Endothelial cell (in vitro differentiated cells): ENCODE measurements around the gene CRISPLD2. TPM values are rescaled to one million over a fixed set of nuclear protein-coding genes. Genes with fewer than 3 reads are reported as not detected.

Experiments
- DNase-seq: peaks from one replicate; pipeline ENCODE4 v3.0.0; 2021; ENCODE audit warnings: low spot score
- H3K27ac Mint-ChIP-seq: one replicate; pipeline ENCODE4 v1.8.0; 2021; ENCODE audit warnings: mixed read lengths, inconsistent platforms; ENCODE audit not compliant: unreplicated experiment
- H3K27me3 Mint-ChIP-seq: one replicate; pipeline ENCODE4 v1.8.0; 2021; ENCODE audit warnings: mild to moderate bottlenecking, moderate library complexity, mixed read lengths, inconsistent platforms; ENCODE audit not compliant: unreplicated experiment
- H3K36me3 Mint-ChIP-seq: one replicate; pipeline ENCODE4 v1.8.0; 2021; ENCODE audit warnings: mild to moderate bottlenecking, low read depth, mixed read lengths, inconsistent platforms; ENCODE audit not compliant: unreplicated experiment
- H3K4me1 Mint-ChIP-seq: one replicate; pipeline ENCODE4 v1.8.0; 2021; ENCODE audit warnings: mild to moderate bottlenecking, mixed read lengths, inconsistent platforms; ENCODE audit not compliant: unreplicated experiment
- H3K4me3 Mint-ChIP-seq: one replicate; pipeline ENCODE4 v1.8.0; 2021; ENCODE audit warnings: mild to moderate bottlenecking, mixed read lengths, inconsistent platforms; ENCODE audit not compliant: unreplicated experiment
- H3K9me3 Mint-ChIP-seq: one replicate; pipeline ENCODE4 v1.8.0; 2021; ENCODE audit warnings: mixed read lengths, inconsistent platforms; ENCODE audit not compliant: unreplicated experiment
- total RNA-seq: library from RNA; stranded (reverse); fragmentation: NEBNext Ultra II Directional; extraction: Animal tissue kit (Norgen Biotek cat#: 25700); gene quantifications from one replicate; pipeline ENCODE4 v1.2.1, GENCODE V29; 2021; ENCODE audit not compliant: unreplicated experiment
- TF ChIP-seq, protein P1 (sequence below): fragments of 200-600 bp; sonication (generic); IDR thresholded peaks from one replicate; pipeline ENCODE4 v1.5.0; 2021; ENCODE audit warnings: antibody characterized with exemption; ENCODE audit not compliant: unreplicated experiment

CRISPLD2 gene
- total RNA-seq, 1 donor from 2014 or later: 0.54 TPM

DNA sequence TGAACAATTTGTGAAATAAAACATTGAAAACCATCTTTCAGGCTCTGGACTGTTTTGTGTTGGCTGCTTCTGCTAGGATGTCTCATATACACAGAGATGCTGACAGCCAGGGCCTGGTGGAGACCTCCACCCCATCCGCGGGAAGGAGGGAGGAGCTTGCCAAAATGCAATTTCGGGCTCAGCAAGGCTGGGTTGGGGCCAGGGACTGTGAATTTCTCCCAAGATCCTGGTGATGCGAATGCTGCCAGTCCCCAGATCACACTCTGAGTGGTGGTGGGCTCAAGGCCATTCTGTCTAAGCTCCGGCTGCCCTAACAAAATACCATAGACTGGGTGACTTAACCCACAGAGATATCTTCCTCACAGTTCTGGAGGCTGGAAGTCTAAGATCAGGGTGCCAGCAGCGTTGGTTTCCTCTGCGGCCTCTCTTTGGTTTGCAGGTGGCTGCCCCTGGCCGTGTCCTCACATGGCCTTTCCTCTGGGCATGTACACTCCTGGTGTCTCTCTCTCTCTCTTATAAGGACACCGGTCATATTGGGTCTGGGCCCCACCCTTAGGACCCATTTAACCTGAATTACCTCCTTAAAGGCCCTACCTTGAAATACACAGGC lies 89.8 kb downstream of the CRISPLD2 start:
- H3K9me3 Mint-ChIP-seq: no peaks in the 10 kb centered on the region
- no peak overlapping the region for H3K4me3 Mint-ChIP-seq
- H3K27ac Mint-ChIP-seq: no peak overlapping the region
- H3K27me3 Mint-ChIP-seq: peaks cover 3% of the 10 kb centered on the region
- no peak for DNase-seq
- H3K4me1 Mint-ChIP-seq: no peaks in the 10 kb centered on the region
- no peaks in the 10 kb centered on the region for H3K36me3 Mint-ChIP-seq
- TF ChIP-seq, protein P1, sequence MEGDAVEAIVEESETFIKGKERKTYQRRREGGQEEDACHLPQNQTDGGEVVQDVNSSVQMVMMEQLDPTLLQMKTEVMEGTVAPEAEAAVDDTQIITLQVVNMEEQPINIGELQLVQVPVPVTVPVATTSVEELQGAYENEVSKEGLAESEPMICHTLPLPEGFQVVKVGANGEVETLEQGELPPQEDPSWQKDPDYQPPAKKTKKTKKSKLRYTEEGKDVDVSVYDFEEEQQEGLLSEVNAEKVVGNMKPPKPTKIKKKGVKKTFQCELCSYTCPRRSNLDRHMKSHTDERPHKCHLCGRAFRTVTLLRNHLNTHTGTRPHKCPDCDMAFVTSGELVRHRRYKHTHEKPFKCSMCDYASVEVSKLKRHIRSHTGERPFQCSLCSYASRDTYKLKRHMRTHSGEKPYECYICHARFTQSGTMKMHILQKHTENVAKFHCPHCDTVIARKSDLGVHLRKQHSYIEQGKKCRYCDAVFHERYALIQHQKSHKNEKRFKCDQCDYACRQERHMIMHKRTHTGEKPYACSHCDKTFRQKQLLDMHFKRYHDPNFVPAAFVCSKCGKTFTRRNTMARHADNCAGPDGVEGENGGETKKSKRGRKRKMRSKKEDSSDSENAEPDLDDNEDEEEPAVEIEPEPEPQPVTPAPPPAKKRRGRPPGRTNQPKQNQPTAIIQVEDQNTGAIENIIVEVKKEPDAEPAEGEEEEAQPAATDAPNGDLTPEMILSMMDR: no peak

DNA sequence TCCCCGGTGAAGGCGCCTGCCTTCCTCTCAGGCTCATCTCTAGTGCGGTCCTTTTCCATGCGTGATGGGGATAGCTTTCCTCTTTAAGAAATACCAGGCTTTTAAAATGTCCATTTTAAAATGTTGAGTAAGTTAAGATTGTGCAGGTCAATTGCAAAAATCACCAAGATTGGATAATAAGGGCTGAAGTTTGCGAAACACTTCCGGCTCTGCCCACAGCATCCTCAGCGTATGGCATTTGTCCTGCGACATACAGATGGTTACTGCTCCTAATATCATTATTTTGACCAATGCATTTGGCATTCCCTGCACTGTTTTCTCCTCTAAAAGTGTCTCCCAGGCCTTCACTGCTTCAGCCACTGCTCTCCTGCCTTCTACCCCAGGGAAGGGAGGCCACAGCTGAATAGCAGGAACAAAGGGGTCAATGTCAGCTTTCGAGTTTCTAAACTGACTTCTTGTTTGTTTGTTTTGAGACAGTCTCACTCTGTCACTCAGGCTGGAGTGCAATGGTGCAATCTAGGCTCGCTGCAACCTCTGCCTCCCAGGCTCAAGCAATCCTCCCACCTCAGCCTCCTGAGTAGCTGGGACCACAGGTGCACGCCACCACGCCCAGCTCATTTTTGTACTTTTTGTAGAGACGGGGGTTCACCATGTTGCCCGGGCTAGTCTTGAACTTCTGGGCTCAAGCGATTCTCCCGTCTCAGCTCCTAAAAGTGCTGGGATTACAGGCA lies 91.9 kb downstream of the CRISPLD2 start:
- TF ChIP-seq, protein P1: no peak
- Mint-ChIP-seq H3K27ac (no peak overlapping the region), H3K4me1 (no peaks in the 10 kb centered on the region), H3K4me3 (no peak overlapping the region), H3K36me3 (no peaks in the 10 kb centered on the region), H3K9me3 (no peaks in the 10 kb centered on the region), H3K27me3 (peaks cover 3% of the 10 kb centered on the region)
- DNase-seq: no peak

DNA sequence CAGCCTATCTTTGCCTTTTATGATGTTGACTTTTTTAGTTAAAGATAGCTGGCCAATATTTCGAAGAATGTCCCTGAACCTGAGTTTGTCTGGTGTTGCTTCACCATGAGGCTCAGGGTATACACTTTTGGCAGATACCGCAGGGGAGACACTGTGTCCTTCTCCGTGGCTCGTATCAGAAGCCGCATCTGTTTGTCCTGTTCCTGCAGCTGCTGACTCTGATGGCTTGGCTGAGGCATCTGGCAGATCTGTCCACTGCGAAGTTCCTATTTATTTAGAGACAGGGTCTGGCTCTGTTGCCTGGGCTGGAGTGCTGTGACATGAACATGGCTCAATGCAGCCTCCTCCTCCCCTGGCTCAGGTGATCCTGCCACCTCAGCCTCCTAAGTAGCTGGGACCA lies 93.5 kb downstream of the CRISPLD2 start:
- Mint-ChIP-seq H3K27me3 (peaks cover 5% of the 10 kb centered on the region), H3K4me3 (no peak overlapping the region), H3K9me3 (no peaks in the 10 kb centered on the region), H3K4me1 (no peaks in the 10 kb centered on the region), H3K27ac (no peak overlapping the region), H3K36me3 (no peaks in the 10 kb centered on the region)
- TF ChIP-seq, protein P1: no peak
- no peak for DNase-seq

DNA sequence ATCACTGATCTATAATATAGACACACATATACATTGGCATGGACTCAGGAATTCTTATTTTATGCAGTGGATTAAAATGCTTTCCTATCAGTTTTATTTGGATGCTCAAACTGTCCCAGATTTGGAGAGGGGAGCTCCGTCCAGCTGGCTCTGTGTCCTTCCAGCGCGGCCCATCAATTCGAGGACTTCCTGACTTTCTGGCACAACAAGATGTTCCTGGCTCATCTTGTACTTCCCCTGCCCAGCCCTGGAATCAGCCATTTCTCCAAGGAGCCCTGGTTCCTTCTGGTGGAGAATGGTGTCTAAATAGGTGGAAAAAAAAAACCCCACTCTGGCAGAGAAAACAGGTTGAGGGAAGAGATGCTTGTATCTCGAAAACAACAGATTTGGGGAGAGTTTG lies 94.5 kb downstream of the CRISPLD2 start:
- Mint-ChIP-seq H3K27ac (no peak overlapping the region), H3K4me3 (no peak overlapping the region), H3K4me1 (no peaks in the 10 kb centered on the region), H3K36me3 (no peaks in the 10 kb centered on the region), H3K9me3 (no peaks in the 10 kb centered on the region), H3K27me3 (peaks cover 5% of the 10 kb centered on the region)
- DNase-seq: no peak
- TF ChIP-seq, protein P1: no peak

- Mint-ChIP-seq H3K27me3 (peaks cover 2% of the 10 kb centered on the region), H3K4me3 (no peak overlapping the region), H3K4me1 (no peaks in the 10 kb centered on the region), H3K27ac (no peak overlapping the region), H3K36me3 (no peaks in the 10 kb centered on the region), H3K9me3 (no peaks in the 10 kb centered on the region)
- no peak for DNase-seq
- TF ChIP-seq, protein P1: no peak
These were observed 96.4 kb downstream of the CRISPLD2 start for GRCh38 chr16:84916178-84916577.
